PC-9 (cell line): ENCODE measurements around the gene RNU7-1. TPM values are rescaled to one million over a fixed set of nuclear protein-coding genes. Genes with fewer than 3 reads are reported as not detected.

Experiments
- BruUV-seq: library from RNA; stranded (reverse); fragments of 400-500 nt; replicated peaks from 2 replicates; lab custom pipeline; 2021; lab: Mats Ljungman, UMichigan
- CTCF ChIA-PET: fragments of 300-600 bp; sonication (Branson Sonifier 250); formaldehyde crosslinking; loops from one replicate; lab custom pipeline; 2022; ENCODE audit warnings: antibody characterized with exemption; lab: Charles Lee
- POLR2A ChIA-PET: fragments of 300-600 bp; sonication (Branson Sonifier 250); formaldehyde crosslinking; loops from one replicate; lab custom pipeline; 2022; ENCODE audit warnings: antibody characterized with exemption; ENCODE audit not compliant: unreplicated experiment; lab: Charles Lee
- DNase-seq, 2 experiments: peaks; one replicate each; pipeline versions ENCODE4 v3.0.0 to v3.0.0-alpha.2; 2015 to 2022; ENCODE audit warnings: mixed read lengths in 1 of 2
- H2AFZ ChIP-seq: fragments of 200-600 bp; sonication (generic); 2 replicates; pipeline ENCODE4 v1.8.1; 2017; ENCODE audit warnings: antibody characterized with exemption
- H3F3A ChIP-seq: fragments of 200-600 bp; sonication (generic); 2 replicates; pipeline ENCODE4 v1.8.1; 2017; ENCODE audit warnings: antibody characterized with exemption, mild to moderate bottlenecking, low read depth; ENCODE audit not compliant: insufficient read depth
- H3K27ac ChIP-seq: fragments of 200-600 bp; sonication (generic); 2 replicates; pipeline ENCODE4 v1.6.1; 2016; ENCODE audit warnings: mixed run types
- H3K27me3 ChIP-seq: fragments of 200-600 bp; sonication (generic); 2 replicates; pipeline ENCODE4 v1.6.1; 2016; ENCODE audit warnings: low read depth, mixed run types; ENCODE audit not compliant: insufficient read depth
- H3K36me3 ChIP-seq: fragments of 200-600 bp; sonication (generic); 2 replicates; pipeline ENCODE4 v1.6.1; 2016; ENCODE audit warnings: low read depth, mixed run types
- H3K4me1 ChIP-seq: fragments of 200-600 bp; sonication (generic); replicated peaks from 2 replicates; pipeline ENCODE4 v1.6.1; 2016; ENCODE audit warnings: mixed run types; ENCODE audit not compliant: insufficient read depth
- H3K4me2 ChIP-seq: fragments of 200-600 bp; sonication (generic); 2 replicates; pipeline ENCODE4 v1.6.1; 2017; ENCODE audit warnings: mixed run types
- H3K4me3 ChIP-seq: fragments of 200-600 bp; sonication (generic); 2 replicates; pipeline ENCODE4 v1.6.1; 2016; ENCODE audit warnings: mixed run types
- H3K79me2 ChIP-seq: fragments of 200-600 bp; sonication (generic); 2 replicates; pipeline ENCODE4 v1.6.1; 2017; ENCODE audit warnings: low read depth, mixed run types
- H3K9me2 ChIP-seq: fragments of 200-600 bp; sonication (generic); 2 replicates; pipeline ENCODE4 v1.8.1; 2017; ENCODE audit warnings: mild to moderate bottlenecking; ENCODE audit not compliant: insufficient read depth
- H3K9me3 ChIP-seq: fragments of 200-600 bp; sonication (generic); 2 replicates; pipeline ENCODE4 v1.8.1; 2016; ENCODE audit warnings: low read depth; ENCODE audit not compliant: insufficient read depth
- H4K20me1 ChIP-seq: fragments of 200-600 bp; sonication (generic); 2 replicates; pipeline ENCODE4 v1.8.1; 2017; ENCODE audit not compliant: insufficient read depth
- EZH2 ChIP-seq: fragments of 200-600 bp; sonication (generic); IDR thresholded peaks from 2 replicates; pipeline ENCODE4 v1.8.0; 2017; ENCODE audit warnings: antibody characterized with exemption, low read depth
- intact Hi-C: fragments of 100-400 bp; cut with micrococcal nuclease; formaldehyde crosslinking; loops from one replicate; pipeline ENCODE4 v1.10.0; 2022; ENCODE audit not compliant: unreplicated experiment
- microRNA-seq: library from miRNA; unstranded; fragments of <30 nt; microRNA quantifications from one replicate; pipeline ENCODE4 v1.2.0, GENCODE V29; 2021; ENCODE audit warnings: borderline number of aligned reads, borderline replicate concordance
- total RNA-seq: library from RNA; stranded (reverse); gene quantifications from 2 replicates; pipeline ENCODE4 v1.2.3, GENCODE V29; 2021
- TF ChIP-seq, protein P1 (sequence below): fragments of 200-600 bp; sonication (generic); conservative IDR thresholded peaks from 2 replicates; pipeline ENCODE4 v1.6.1; 2017; ENCODE audit warnings: mixed run types, antibody characterized with exemption, mild to moderate bottlenecking, moderate library complexity

Gene RNU7-1
- total RNA-seq, 1 experiment from 2014 or later, result not detected

DNA sequence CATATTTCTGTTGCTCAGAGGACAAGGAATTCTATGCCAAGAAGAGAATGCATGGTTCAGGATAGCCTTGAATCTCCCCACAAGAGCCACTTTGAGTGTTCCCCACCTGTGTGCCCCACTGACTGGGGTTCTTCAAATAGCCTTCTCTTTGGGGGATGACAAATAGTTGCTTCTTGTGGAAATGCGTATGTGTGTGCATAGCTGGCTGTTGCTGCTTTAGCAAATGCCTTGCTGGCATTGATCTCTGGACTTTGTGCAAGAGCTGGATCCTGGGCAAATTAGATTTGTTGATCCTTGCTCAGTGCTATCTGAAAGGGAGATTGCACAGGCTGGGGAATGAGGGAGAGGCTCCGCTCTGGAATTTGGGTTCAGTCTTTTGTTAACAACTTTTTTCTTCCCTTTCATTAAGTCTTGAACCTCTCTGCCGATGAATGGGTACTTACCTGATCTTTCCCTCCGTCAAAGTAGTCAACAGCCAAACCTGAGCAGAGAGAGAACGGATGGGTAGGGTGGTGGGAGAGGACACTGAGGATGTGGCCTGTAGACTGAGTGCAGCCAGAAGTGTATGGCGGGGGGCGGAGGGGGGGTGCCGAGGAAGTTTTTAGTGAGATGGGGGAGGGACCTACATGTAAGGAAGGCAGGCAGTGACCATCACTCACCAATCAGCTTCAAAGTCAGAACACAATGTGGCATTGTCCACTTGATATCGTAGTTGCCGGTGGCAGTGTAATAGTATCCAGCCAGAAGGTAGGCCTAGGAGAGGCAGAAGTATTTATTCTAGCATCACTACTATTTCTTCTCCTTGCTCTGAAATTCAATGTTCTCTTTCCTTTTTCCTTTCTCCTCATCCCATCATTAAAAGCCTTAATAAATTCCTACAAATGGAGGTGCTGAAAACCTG, 37.8 kb downstream of the RNU7-1 start:
- Histone ChIP-seq H3K9me2 (no peaks in the 10 kb centered on the region), H3K27ac (no peak overlapping the region), H3K36me3 (peaks cover 21% of the 10 kb centered on the region), H3F3A (peaks cover 55% of the 10 kb centered on the region), H4K20me1 (no peaks in the 10 kb centered on the region), H3K4me3 (no peak overlapping the region), H2AFZ (no peak overlapping the region), H3K27me3 (no peaks in the 10 kb centered on the region), H3K4me1 (no peaks in the 10 kb centered on the region), H3K9me3 (no peaks in the 10 kb centered on the region), H3K4me2 (no peak overlapping the region), H3K79me2 (no peaks in the 10 kb centered on the region)
- BruUV-seq, result no TSS peak
- CTCF ChIA-PET, result no interaction called here
- no peak for DNase-seq
- TF ChIP-seq EZH2, result no peak
- TF ChIP-seq, protein P1, sequence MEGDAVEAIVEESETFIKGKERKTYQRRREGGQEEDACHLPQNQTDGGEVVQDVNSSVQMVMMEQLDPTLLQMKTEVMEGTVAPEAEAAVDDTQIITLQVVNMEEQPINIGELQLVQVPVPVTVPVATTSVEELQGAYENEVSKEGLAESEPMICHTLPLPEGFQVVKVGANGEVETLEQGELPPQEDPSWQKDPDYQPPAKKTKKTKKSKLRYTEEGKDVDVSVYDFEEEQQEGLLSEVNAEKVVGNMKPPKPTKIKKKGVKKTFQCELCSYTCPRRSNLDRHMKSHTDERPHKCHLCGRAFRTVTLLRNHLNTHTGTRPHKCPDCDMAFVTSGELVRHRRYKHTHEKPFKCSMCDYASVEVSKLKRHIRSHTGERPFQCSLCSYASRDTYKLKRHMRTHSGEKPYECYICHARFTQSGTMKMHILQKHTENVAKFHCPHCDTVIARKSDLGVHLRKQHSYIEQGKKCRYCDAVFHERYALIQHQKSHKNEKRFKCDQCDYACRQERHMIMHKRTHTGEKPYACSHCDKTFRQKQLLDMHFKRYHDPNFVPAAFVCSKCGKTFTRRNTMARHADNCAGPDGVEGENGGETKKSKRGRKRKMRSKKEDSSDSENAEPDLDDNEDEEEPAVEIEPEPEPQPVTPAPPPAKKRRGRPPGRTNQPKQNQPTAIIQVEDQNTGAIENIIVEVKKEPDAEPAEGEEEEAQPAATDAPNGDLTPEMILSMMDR, result no peak
- intact Hi-C loops, result no loop called here
- POLR2A ChIA-PET, result interaction anchor here (0.7 kb wide), 1 partner anchor 220 kb away, joined by 3 read pairs; no protein-coding TSS in a partner anchor

DNA sequence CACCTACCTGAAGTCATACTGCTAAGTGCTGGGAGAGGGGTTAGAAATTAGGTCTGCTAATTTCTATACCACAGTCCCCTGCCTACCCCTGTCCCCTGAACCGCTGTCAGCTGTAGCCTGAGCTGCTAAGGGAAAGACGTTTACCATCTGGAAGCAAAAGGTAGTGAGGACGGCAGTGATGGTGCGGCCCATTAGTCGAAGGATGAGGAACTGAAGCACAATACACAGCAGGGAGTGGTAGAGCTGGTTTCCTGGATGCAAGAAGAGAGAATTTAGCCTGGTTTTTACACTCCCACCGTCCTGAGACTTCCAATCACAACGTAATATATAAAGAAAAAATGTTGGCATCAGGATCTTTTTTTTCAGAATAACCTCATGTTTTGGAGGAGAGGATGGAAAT, 38.9 kb downstream of the RNU7-1 start:
- ChIA-PET POLR2A (interaction anchor here (0.7 kb wide), 1 partner anchor 170 kb away, joined by 7 read pairs; no protein-coding TSS in a partner anchor), CTCF (no interaction called here)
- Histone ChIP-seq H3K79me2 (no peaks in the 10 kb centered on the region), H3K36me3 (peaks cover 10% of the 10 kb centered on the region), H3K4me2 (no peak overlapping the region), H3K4me1 (no peaks in the 10 kb centered on the region), H2AFZ (no peak overlapping the region), H4K20me1 (no peaks in the 10 kb centered on the region), H3F3A (peaks cover 43% of the 10 kb centered on the region), H3K27ac (no peak overlapping the region), H3K9me3 (no peaks in the 10 kb centered on the region), H3K4me3 (no peak overlapping the region), H3K27me3 (no peaks in the 10 kb centered on the region), H3K9me2 (no peaks in the 10 kb centered on the region)
- BruUV-seq, result no TSS peak
- TF ChIP-seq, protein P1, result no peak
- no peak for TF ChIP-seq EZH2
- intact Hi-C loops, result no loop called here
- no peak for DNase-seq

DNA sequence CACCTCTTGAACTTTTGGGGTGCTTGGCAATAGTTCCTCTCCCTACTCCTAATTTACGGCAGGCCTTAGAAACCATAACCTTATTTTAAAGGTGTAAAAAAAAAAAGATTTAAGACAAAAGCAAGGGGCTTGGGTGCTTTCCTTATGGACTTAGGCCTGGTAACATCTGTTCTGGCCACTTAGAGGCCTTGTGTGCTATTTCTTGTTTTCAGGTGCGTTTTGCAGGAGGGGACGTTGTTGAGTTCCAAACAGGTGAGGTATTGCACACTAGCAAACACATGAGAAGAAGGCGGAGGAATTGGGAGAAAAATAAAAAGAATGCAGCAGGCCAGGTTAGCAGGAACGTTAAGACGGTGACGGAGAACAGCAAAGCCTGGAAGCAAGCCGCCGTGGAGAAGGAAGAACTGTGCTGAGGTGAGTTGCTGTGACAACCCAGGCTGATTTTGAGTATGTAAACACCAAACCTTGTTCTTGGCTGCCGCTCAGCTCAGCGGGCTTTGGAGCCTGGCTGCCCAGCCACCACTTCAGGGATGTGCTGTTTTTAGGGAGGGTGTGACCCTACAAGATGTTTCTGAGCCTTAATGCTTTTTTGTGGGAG, 44.4 kb downstream of the RNU7-1 start:
- Histone ChIP-seq H3K36me3 (peaks cover 6% of the 10 kb centered on the region; the same call in 1 of the 2 replicates), H3K9me3 (no peaks in the 10 kb centered on the region), H3K4me1 (no peaks in the 10 kb centered on the region; the same call in 1 of the 2 replicates), H4K20me1 (0 out of 2 replicates have a peak, but pooled peaks cover 3% of the 10 kb centered on the region), H2AFZ (no peak overlapping the region), H3K79me2 (no peaks in the 10 kb centered on the region), H3F3A (peaks cover 16% of the 10 kb centered on the region; the same call in 1 of the 2 replicates), H3K27ac (no peak overlapping the region), H3K27me3 (no peaks in the 10 kb centered on the region), H3K4me3 (no peak overlapping the region), H3K4me2 (no peak overlapping the region), H3K9me2 (no peaks in the 10 kb centered on the region)
- intact Hi-C loops, result no loop called here
- DNase-seq, result no peak
- no TSS peak for BruUV-seq
- ChIA-PET CTCF (no interaction called here), POLR2A (no interaction called here)
- TF ChIP-seq EZH2, result no peak
- TF ChIP-seq, protein P1, result no peak

Small RNA genes within 50 kb of the gene (microRNA-seq; reads per million reads assigned to microRNA genes)
- 3,834 reads per million, percentile 85 among the genes with 10 or more reads in this experiment for gene MIR141
- gene MIR200C, result 77,569 reads per million, percentile 99 among the genes with 10 or more reads in this experiment

Other genes starting within 250 kb of the RNU7-1 start
- not detected in 2 replicates for gene PIANP, start 243.0 kb upstream of the RNU7-1 start, total RNA-seq
- gene COPS7A, start 219.8 kb upstream of the RNU7-1 start, total RNA-seq, result 88.7 and 116 TPM in 2 replicates
- gene MLF2, start 190.7 kb upstream of the RNU7-1 start, total RNA-seq, result 349 and 379 TPM in 2 replicates
- 633 and 910 TPM in 2 replicates for gene PTMS, start 177.5 kb upstream of the RNU7-1 start, total RNA-seq
- 9.4 and 10.5 TPM in 2 replicates for gene LAG3, start 171.3 kb upstream of the RNU7-1 start, total RNA-seq
- gene CD4, start 154.3 kb upstream of the RNU7-1 start, total RNA-seq, result 1.0 and 3.2 TPM in 2 replicates
- gene GPR162, start 122.0 kb upstream of the RNU7-1 start, total RNA-seq, result 2.4 and 3.8 TPM in 2 replicates
- 0.45 and 0.52 TPM in 2 replicates for gene P3H3, start 115.4 kb upstream of the RNU7-1 start, total RNA-seq
- gene GNB3, start 102.9 kb upstream of the RNU7-1 start, total RNA-seq, result not detected in 2 replicates
- 104 and 125 TPM in 2 replicates for gene CDCA3, start 92.5 kb upstream of the RNU7-1 start, total RNA-seq
- 267 and 308 TPM in 2 replicates for gene USP5, start 91.7 kb upstream of the RNU7-1 start, total RNA-seq
- 1,080 and 1,199 TPM in 2 replicates for gene TPI1, start 76.3 kb upstream of the RNU7-1 start, total RNA-seq
- gene SPSB2, start 70.5 kb upstream of the RNU7-1 start, total RNA-seq, result 28.9 and 30.1 TPM in 2 replicates
- gene LRRC23, start 39.0 kb upstream of the RNU7-1 start, total RNA-seq, result 29.3 and 38.8 TPM in 2 replicates
- 38.8 and 56.6 TPM in 2 replicates for gene ENO2, start 29.2 kb upstream of the RNU7-1 start, total RNA-seq
- gene ATN1, start 15.9 kb upstream of the RNU7-1 start, total RNA-seq, result 158 and 159 TPM in 2 replicates
- gene C12orf57, start 206 bp downstream of the RNU7-1 start, total RNA-seq, result 198 and 218 TPM in 2 replicates
- gene PTPN6, start 7.5 kb downstream of the RNU7-1 start, total RNA-seq, result 84.1 and 92.7 TPM in 2 replicates
- 384 and 386 TPM in 2 replicates for gene PHB2, start 26.8 kb downstream of the RNU7-1 start, total RNA-seq
- 84.5 and 96.5 TPM in 2 replicates for gene EMG1, start 27.1 kb downstream of the RNU7-1 start, total RNA-seq
- 53.8 and 102 TPM in 2 replicates for gene LPCAT3, start 74.7 kb downstream of the RNU7-1 start, total RNA-seq
- 32.4 and 32.9 TPM in 2 replicates for gene C1S, start 116.9 kb downstream of the RNU7-1 start, total RNA-seq
- 20.5 and 24.0 TPM in 2 replicates for gene C1R, start 148.6 kb downstream of the RNU7-1 start, total RNA-seq
- 70.4 and 72.9 TPM in 2 replicates for gene C1RL, start 165.4 kb downstream of the RNU7-1 start, total RNA-seq
- gene RBP5, start 185.1 kb downstream of the RNU7-1 start, total RNA-seq, result 0.74 and 1.3 TPM in 2 replicates
- 111 and 153 TPM in 2 replicates for gene CLSTN3, start 186.6 kb downstream of the RNU7-1 start, total RNA-seq
- gene PEX5, start 245.9 kb downstream of the RNU7-1 start, total RNA-seq, result 62.1 and 76.3 TPM in 2 replicates